Midbrain (tissue), 1 donor: ENCODE results near the gene AXIN2.
A peak's percentile ranks its signal among the peaks of the same experiment; 100 is the strongest.

Experiments
- DNase-seq: peaks from one replicate; lab custom pipeline; 2025; lab: John Stamatoyannopoulos, UW

Gene AXIN2

GRCh38 chr17:65553646-65554552, 7.5 kb downstream of the AXIN2 start:
- no peak for DNase-seq

GRCh38 chr17:65553009-65553645, 8.3 kb downstream of the AXIN2 start:
- no peak for DNase-seq

DNA sequence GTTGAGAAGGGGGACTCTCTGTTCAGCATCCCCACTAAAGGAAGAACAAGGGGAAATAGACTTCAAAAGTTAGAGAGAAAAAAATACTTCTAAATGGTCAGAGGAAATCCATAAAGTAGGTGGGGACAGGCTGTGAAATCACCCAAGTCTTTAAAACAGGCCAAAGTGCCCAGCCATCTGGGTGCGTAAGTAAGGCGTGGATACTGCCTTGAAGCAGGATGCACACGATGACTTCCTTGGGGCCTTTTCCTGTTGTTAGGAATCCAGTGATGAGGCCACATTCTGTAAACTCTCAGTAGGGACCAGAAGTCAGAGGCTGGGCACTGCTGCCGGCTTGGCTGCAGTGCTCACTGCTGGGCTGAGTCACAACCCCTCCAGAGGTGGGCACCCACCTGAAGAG, 9.2 kb downstream of the AXIN2 start:
- no peak for DNase-seq

- no peak for DNase-seq
These were observed 10.0 kb downstream of the AXIN2 start for GRCh38 chr17:65551267-65552040.

DNA sequence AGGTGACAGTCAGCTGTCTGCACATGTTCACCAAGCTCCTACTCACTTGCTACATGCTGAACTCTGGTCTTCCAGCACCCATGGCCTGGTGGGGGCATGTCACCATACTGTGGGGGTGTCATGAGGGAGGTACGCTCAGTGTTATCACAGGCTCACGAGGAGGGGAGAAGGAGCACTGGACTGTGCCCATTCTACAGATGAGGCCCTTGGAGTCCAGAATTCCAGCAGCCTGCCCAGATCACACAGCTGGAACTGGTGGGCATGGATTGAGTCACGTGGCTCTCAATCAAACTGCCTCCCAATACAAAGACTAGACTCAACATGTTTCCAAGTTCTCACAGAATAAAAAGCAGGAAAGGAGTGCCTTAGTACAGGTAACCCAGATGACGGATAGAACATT, 10.7 kb downstream of the AXIN2 start:
- DNase-seq: no peak

DNA sequence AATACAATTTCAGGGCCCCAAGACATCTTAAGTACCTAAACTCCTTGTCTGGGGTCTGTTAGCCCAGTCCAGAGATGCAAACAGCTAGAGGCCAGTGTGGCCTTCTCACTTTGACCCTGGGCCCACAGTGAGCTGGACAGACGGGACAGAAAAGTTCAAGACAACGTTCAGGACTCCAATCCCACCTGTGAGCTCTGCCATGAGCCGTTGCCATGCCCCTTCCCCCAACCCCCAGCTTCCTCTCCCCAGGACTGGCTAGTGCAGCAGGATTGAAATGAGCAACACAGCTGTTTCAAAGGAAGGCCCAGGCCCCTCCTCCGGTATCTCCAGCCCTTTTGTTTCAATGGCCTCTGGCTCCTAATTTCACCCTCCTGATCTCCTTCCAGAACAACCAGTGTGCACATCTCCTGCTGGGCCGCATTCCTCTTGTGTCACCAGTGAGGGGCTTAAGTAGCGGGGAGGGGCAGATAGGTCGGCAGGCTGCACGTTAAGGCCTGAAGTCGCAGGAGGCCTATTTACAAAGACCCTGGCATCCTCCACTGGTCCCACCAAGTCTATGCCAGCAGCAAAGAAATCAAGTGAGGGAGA, 11.3 kb downstream of the AXIN2 start:
- no peak for DNase-seq

DNA sequence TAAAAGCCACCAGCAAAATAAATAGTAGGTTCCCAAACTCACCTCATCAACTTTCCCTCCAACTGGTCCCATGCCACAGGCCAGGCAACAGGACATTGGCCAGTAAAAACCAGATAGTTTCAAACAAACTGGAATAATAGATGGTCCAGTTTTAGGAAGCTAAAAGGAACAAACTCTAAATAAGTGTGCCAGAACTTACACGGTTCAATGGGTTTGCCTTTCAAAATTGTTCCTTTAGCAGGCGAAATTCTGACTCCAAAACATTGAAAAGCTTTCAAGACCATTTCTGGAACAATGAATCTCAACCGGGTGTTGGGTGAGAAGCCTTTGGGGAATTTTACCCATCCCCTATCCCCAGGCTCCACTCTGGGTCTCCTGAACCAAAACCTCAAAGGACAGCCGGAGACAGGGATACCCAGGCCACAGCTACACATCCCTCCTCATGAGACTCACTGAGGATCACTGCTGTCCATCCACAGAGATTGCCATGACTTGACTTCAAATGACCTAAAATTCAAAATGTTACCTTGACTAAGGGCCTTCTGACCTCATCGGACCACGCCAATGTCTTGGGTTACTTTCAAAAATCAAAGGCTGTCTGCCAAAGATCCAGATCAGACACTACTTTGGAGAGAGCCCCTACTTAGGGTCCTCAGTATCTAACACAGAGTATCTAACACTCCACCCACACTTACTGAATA, 13.0 kb downstream of the AXIN2 start:
- DNase-seq: peak; percentile 56

GRCh38 chr17:65547253-65547670, 14.2 kb downstream of the AXIN2 start:
- no peak for DNase-seq

- no peak for DNase-seq
These were observed 14.9 kb downstream of the AXIN2 start for GRCh38 chr17:65546579-65546978.

GRCh38 chr17:65545705-65546523, 15.5 kb downstream of the AXIN2 start:
- DNase-seq: peak; percentile 35

DNA sequence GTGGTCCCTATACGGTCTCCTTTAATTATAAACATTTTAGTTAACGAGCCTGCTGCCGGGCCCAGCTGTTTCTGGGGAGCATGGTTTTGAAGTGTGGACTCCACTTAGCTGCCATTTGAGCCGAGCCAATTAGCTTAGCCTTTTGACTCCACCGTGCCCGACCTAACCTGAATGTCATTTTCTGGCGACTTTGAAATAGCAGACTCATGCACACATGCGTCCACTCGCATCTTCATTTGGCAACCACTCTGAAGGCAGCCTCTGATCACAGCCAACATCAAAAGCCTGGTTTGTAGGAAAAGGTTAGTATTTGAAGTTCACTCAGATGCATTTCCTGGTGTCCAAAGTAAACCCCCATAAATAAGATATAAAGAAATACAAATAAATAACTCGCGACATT, 16.8 kb downstream of the AXIN2 start:
- DNase-seq: no peak

GRCh38 chr17:65542610-65543009, 18.8 kb downstream of the AXIN2 start:
- no peak for DNase-seq

- no peak for DNase-seq
These were observed 19.4 kb downstream of the AXIN2 start for GRCh38 chr17:65542067-65542466.

- DNase-seq: no peak
These were observed 20.0 kb downstream of the AXIN2 start for GRCh38 chr17:65541453-65541852.

DNA sequence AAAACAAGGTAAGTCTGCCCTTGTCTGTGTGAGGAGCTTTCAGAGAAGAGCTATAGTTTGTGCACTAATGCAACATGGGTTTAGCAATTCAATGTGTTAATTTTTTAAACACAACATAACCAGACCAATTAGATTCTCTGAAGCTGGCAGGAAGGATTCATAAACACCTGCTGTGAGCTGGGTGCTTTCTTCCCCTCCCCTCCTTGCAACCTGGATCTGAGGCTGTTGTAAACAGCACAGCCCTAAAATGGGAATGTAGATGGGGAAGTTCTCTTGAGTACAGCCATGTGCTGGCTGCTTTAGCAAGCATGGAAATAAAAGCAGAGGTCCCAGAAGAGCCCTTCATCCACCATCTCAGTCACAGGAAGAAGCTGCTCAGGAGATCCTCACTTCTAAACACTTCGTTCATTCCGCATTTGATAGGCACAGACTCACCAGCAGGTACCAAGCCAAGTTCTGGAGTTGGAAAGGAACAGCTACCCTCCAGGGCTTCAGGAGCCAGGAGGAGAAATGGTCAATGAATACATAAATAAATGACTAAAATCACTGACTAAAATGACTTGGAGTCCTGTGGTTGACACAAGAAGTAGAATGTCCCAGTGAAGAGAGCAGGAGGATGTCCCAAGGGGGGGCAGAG, 21.7 kb downstream of the AXIN2 start:
- DNase-seq: no peak

DNA sequence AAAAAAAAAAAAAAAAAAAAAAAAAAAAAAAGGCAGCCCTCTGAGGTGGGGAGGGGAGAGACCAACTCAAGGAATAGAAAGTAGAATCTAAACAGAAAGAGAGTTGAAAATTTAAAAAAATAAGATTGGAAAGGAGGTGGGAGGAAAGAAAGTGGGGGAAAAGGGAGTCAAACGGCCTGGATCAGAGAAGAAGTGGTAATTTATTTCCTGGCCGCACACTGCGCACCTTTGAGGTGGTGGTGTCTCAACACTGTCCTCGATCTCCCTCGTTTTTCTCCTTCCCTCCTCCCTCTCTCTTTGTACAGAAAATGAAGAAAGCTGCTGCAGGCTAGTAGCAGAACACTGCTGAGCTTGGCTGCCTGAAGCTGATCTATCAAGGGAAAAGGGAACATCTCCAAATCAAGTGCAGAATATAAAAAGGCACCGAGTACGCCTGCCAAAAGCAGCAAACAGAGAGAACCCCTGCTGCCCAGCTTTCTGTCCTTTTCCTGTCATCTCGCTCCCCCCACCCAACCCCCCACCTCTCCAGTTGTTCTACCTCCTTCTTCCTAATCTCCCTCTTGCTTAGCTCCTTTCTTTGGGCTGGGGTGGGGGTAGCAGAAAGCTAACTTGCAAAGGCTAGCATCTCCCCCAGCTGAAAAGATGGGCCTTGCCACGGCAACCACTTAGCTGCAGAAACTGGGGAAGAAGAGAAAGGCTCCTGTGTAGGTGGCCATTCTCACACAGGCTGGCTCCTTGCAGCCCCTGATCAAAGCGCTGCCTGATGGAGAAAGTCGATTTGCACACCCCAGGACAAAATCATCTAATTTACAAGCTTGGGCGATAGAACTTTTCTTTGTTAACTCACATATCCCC, 22.5 kb downstream of the AXIN2 start:
- peak; percentile 54 for DNase-seq

DNA sequence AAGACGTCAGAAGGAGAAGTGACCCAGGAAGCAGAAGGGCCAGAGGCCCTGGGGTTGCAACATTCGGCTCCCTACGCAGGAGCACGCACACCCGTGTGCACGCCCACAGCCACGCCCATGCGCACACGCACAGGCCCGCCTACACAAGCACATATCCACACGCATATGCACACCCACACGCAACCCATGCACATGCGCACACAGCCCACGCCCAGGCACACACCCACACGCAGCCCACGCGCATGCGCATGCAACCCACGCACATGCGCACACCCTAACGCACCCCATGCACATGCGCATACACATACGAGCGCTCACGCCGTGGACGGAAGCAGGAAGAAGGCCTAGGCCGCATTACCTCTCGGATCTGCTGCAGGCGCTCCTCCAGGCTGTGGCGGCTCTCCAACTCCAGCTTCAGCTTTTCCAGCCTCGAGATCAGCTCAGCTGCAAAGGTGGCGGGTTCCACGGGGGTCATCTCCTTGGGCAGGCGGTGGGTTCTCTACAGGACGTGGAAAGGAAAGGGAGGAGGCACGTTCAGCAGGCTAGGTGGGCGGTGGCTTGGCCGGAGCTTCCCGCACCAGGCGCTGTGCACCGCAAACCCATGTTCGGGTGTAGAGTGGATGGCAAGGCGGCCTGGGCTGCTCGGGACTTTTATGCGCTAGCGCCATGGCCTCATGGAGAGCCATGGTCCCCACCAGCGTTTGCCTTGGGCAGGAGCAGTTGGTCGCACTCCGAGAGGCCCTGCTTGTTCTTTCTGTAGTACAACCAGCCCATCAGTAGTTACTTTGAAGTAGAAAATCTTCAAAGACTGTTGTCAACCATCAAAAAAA, 23.4 kb downstream of the AXIN2 start:
- DNase-seq: no peak

DNA sequence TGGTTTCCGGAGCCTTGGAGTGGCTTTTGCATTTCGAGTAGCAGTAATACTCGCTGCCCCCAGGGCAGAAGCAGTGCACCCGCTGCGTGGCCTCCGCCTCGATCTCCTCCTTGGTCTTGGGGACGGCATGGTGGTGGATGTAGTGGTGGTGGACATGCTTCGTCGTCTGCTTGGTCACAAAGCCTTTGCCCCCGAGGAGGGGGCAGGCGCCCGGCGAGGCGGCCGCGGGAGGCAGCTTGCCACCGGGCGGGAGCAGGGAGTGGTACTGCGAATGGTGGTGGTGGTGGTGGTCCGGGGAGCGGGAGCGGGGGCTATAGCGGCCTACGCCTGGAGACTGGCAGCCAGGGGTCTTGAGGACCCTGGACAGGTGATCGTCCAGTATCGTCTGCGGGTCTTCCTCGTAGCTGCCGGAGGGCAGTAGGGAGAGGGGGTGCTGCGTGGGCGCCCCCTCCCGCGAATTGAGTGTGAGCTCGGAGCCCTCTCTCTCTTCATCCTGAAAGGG, 24.1 kb downstream of the AXIN2 start:
- DNase-seq: no peak
